ENCODE data around the gene ZNF497. TPM values are rescaled to one million over a fixed set of nuclear protein-coding genes. Genes with fewer than 3 reads are reported as not detected.

Gene ZNF497
- total RNA-seq, 1 donor from 2014 or later: 2.9 TPM

DNA sequence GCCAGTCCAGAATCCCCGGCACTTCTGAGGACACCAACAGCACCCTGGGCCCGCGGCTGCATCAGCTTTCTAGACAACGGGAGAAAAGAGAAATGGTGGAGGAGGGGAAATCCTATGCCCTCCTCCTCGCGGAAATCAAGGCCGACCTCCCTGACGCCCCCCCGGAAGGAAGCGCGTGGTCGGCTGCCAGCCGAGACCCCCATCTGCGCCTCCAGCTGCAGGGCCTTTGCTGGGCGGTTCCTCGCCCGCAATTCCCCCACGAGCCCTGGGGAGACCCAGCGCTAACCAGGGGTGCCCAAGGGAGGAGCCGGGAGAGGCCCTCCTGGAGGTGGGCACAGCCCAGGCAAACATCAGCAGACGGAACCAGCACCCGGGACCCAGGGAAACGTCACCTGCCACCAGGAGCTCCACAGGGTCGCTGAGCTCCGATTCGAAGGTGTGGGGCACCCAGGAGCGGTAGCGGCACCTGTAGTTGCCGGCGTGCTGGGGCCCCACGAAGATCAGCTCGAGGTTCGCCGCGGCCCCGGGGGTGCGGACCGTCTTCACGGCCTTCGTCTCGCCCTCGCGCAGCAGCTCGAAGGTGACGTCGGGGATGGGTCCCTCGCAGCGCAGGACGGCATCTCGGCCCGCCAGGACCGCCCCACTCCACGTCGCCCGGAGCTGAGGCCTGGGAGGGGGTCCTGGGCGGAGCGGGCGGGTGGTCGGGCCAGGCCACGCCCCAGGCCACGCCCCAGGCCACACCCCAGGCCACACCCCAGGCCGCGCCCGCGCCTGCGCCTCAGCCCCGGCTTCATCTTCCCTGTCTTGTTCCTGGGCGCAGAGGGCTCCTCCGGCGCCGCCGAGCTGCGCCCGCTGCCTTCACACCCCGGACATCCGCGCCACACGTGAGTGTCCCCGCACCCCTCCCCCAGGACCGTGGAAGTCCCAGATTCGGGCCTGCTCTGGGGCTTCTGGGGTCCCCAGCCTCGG, 15.3 kb downstream of the ZNF497 start:
- DNase-seq: peak; percentile 13

- no peak for DNase-seq
These were observed 17.0 kb downstream of the ZNF497 start for GRCh38 chr19:58345558-58345957.

DNA sequence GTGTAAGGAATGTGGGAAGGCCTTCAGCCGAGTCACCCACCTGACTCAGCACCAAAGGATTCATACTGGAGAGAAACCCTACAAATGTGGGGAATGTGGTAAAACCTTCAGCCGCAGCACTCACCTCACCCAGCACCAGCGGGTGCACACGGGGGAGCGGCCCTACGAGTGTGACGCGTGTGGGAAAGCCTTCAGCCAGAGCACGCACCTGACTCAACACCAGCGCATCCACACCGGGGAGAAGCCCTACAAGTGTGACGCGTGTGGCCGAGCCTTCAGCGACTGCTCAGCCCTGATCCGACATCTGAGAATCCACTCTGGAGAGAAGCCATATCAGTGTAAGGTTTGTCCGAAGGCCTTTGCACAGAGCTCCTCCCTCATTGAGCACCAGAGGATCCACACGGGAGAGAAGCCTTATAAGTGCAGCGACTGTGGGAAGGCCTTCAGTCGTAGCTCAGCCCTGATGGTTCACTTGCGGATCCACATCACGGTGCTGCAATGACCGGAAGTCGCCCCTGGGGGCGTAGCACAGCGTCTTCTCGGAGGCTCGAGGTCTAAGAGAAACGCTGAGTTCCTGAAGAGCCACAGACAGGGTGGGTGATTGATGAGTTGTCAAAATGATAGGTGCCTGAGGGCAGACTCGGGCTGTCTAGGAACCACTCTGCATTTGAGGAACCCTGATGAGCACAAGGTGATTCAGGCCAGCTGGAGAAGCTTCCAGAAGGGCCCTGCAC, 23.6 kb downstream of the ZNF497 start:
- no peak for DNase-seq

DNA sequence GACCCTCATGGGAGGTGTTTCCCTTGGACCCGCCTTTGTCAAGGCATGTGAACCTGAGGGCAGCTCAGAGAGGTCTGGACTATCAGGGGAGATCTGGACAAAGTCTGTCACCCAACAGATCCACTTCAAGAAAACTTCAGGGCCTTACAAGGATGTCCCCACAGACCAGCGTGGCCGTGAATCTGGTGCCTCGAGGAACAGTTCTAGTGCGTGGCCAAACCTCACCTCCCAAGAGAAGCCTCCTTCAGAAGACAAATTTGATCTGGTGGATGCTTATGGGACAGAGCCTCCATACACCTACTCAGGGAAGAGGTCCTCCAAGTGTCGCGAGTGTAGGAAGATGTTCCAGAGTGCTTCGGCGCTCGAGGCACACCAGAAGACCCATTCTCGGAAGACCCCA, 24.2 kb downstream of the ZNF497 start:
- DNase-seq: no peak

DNA sequence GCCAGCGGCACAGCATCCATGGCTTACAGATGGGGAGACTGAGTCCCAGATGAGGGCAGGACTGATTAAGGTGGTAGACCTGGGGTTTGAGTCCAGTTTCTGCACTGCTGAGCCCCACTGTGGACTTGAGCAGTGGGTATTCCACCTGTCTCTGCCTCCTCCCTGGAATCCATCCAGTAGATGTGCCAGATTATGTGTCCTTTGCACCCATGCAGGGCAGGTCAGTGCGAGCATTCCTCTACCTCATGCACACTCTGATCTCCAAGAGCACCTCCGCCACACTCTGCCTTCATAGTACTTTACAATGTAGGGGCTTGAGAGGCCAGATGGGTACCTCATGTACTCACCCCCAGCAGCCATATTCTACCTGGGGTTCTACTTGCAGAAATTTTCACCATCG, 25.7 kb downstream of the ZNF497 start:
- DNase-seq: no peak

GRCh38 chr19:58336216-58336615, 26.3 kb downstream of the ZNF497 start:
- DNase-seq: no peak

DNA sequence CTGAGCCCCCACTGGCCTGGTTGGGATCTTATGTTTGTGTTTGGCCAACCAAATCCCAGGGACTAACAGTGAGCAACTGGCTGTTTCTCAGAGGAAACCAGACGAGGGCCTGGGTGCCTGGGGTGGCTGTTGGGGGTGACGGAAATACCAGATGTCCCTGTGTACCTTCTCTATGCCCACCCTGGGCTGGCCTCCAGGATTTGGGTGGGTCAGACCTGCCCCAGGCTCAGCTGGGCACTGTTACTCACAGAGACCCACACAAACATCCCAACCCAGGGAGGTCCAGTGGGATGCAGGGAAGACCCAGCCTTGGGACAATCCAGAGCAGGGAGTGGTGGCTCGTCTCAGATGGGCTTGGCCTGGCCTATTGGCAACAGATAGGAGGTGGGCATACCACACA, 26.9 kb downstream of the ZNF497 start:
- DNase-seq: no peak

DNA sequence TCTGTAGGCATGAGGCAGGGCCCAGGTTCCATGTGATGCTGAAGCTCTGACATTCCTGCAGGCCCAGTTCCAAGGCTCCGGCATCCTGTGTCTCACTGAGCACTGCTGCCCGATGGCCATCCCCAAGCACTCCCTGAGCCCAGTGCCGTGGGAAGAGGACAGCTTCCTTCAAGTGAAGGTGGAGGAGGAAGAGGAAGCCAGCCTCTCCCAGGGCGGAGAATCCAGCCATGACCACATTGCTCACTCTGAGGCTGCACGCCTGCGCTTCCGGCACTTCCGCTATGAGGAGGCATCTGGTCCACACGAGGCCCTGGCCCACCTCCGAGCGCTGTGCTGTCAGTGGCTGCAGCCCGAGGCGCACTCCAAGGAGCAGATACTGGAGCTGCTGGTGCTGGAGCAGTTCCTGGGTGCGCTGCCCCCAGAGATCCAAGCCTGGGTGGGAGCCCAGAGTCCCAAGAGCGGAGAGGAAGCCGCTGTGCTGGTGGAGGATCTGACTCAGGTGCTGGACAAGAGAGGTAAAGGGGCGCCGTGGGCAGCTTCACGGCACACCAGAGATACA, 27.8 kb downstream of the ZNF497 start:
- DNase-seq: no peak

- DNase-seq: no peak
These were observed 29.9 kb downstream of the ZNF497 start for GRCh38 chr19:58332697-58333096.

DNA sequence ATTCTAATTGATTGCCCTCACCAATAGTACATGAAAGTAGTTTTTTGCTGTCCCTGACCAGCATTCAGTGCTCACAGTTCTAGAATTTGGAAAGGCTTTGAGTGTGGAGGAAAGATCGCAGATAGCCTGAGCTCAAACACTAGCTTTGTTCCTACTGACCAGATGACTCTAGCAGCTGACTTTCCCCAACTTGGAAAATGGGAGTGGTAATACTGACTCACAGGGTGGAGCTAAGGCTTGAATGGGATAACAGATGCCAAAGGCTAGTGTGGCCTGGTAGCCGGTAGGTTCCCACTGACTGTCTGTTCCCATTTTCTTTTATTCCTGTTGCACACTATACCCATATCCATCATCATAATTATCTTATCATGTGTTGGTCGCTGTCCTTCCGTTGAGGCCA, 32.1 kb downstream of the ZNF497 start:
- peak; percentile 77 for DNase-seq

DNA sequence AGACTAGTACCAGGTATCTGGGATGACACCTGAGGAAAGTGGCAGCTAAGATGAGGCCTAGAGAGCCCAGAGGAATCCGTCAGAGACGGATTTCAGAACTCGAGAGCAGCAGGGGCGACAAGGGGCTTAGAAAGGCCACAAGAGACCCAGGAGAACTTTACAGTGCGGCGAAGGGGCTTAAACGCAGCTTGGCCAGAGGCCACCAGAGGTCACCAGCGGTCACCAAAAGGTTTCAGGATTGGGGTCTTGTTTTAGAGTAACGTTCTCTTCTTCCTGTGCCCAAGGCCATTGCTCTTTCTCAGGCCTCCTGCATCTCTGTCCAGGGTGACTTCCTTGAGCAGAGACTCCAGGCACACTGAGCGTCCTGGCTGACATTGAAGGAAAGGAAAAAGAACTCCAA, 33.6 kb downstream of the ZNF497 start:
- peak; percentile 36 for DNase-seq

DNA sequence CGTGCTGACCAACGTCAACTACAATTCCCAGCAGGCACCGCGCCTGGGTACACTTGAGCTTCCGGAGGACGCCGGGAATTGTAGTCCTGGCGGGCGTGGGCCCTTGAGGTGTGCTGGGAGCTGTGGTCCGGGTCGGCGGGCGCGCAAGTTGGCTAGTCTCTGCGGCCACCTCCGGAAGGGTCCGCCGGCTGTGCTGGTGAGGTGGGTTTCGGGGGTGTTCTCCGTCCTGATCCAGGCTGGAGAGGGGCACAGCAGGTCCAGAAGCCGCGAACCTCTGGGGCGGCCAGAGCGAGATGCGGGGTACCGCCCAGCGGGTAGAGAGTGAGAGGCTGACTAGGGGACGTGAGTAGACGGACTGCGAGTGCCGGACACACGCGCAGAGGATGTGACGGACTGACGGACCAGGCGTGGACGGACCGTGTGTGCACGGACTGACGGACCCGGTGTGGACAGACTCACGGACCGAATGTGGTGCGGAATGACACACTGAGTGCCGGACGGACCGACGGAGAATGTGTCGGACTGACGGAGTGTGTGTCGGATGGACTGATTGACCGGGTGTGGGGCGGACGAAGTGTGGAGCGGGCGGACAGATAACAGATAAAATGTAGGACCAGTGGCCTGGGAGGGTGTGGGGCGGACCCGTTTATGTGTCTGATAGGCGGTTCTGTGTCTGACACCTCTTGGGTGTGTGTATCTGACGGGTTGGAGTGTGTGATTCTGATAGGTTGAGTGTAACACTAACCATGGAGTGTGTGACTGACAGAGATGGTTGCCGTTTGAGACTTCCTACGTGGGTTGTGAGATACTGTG, 35.4 kb downstream of the ZNF497 start, which contains the start of gene ZSCAN22:
ZSCAN22 (plus strand) TSS at position 81 of the 813 bp plus-strand sequence. CDS start 7,809 bp downstream, outside the sequence.
- peak; percentile 98 for DNase-seq

GRCh38 chr19:58326501-58326913, 36.0 kb downstream of the ZNF497 start:
- DNase-seq: no peak

- no peak for DNase-seq
These were observed 37.1 kb downstream of the ZNF497 start for GRCh38 chr19:58325311-58326022.

- no peak for DNase-seq
These were observed 43.3 kb downstream of the ZNF497 start for GRCh38 chr19:58319241-58319640.

GRCh38 chr19:58318297-58318696, 44.3 kb downstream of the ZNF497 start:
- no peak for DNase-seq

GRCh38 chr19:58317476-58318072, 45.0 kb downstream of the ZNF497 start:
- DNase-seq: peak; percentile 69

GRCh38 chr19:58315580-58315979, 47.0 kb downstream of the ZNF497 start:
- DNase-seq: no peak

- DNase-seq: no peak
These were observed 51.1 kb downstream of the ZNF497 start for GRCh38 chr19:58311345-58311865.

GRCh38 chr19:58310685-58311084, 51.9 kb downstream of the ZNF497 start:
- peak; percentile 51 for DNase-seq

- DNase-seq: no peak
These were observed 54.8 kb downstream of the ZNF497 start for GRCh38 chr19:58307736-58308135.

All from dermis blood vessel endothelial cell (primary cell).